Progenitor cell of endocrine pancreas (in vitro differentiated cells): ENCODE data around the gene OLAH. TPM values are rescaled to one million over a fixed set of nuclear protein-coding genes. Genes with fewer than 3 reads are reported as not detected.
"Not testable (repeated sequence)": the region's sequence is repeated elsewhere in the genome, so short reads cannot be mapped to it uniquely, and the experiment has no call there.

Source experiments
- DNase-seq: peaks from one replicate; pipeline ENCODE4 v3.0.0; 2021; ENCODE audit warnings: low spot score; ENCODE audit not compliant: unreplicated experiment
- H3K27ac Mint-ChIP-seq: 2 replicates; pipeline ENCODE4 v1.8.0; 2021; ENCODE audit warnings: mild to moderate bottlenecking, moderate library complexity, mixed read lengths
- H3K27me3 Mint-ChIP-seq: 2 replicates; pipeline ENCODE4 v1.8.0; 2021; ENCODE audit warnings: mixed read lengths
- H3K36me3 Mint-ChIP-seq: 2 replicates; pipeline ENCODE4 v1.8.0; 2022; ENCODE audit warnings: mixed read lengths; ENCODE audit not compliant: insufficient read depth
- H3K4me1 Mint-ChIP-seq: 2 replicates; pipeline ENCODE4 v1.8.0; 2021; ENCODE audit warnings: low read depth, mixed read lengths
- H3K4me3 Mint-ChIP-seq: 2 replicates; pipeline ENCODE4 v1.8.0; 2021; ENCODE audit warnings: low read depth, mild to moderate bottlenecking, moderate library complexity, mixed read lengths
- H3K9me3 Mint-ChIP-seq: 2 replicates; pipeline ENCODE4 v1.8.0; 2021; ENCODE audit warnings: low read depth, mixed read lengths
- long read RNA-seq: library from polyadenylated mRNA; unstranded; transcript quantifications from one replicate; pipeline ENCODE4 v2.0.0, GENCODE V29; 2020
- total RNA-seq: library from RNA; stranded (reverse); gene quantifications from 2 replicates; pipeline ENCODE4 v1.2.1, GENCODE V29; 2021
- TF ChIP-seq, protein P1 (sequence below): fragments of 200-600 bp; sonication (generic); IDR thresholded peaks from one replicate; pipeline ENCODE4 v1.5.0; 2021; ENCODE audit warnings: antibody characterized with exemption, mild to moderate bottlenecking; ENCODE audit not compliant: unreplicated experiment

Gene OLAH
- total RNA-seq = not detected in 2 replicates
- long read RNA-seq = 0 reads

DNA sequence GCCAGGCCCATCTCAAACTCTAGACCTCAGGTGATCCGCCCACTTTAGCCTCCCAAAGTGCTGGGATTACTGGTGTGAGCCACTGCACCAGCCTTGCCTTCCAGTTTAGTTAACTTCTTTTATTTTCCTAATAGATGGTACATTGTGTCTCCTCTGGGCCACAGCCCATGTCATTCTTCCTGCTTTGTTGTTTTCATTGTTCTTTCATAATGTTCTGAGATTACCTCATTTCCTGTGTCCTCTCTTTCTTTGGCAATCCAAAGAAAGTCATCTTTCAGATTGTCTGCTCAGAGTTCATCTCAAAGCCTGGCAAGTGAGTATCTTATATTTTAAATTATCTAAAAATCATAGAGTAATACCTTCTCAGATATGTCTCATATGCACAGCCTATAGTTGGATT is at the start of gene OLAH:
TSS of gene OLAH (plus strand) at position 270 of the 400 bp plus-strand sequence. CDS start 3,346 bp downstream, outside the sequence.
- no peaks in the 10 kb centered on the region for H3K36me3 Mint-ChIP-seq
- no peaks in the 10 kb centered on the region for H3K4me1 Mint-ChIP-seq
- TF ChIP-seq, protein P1, sequence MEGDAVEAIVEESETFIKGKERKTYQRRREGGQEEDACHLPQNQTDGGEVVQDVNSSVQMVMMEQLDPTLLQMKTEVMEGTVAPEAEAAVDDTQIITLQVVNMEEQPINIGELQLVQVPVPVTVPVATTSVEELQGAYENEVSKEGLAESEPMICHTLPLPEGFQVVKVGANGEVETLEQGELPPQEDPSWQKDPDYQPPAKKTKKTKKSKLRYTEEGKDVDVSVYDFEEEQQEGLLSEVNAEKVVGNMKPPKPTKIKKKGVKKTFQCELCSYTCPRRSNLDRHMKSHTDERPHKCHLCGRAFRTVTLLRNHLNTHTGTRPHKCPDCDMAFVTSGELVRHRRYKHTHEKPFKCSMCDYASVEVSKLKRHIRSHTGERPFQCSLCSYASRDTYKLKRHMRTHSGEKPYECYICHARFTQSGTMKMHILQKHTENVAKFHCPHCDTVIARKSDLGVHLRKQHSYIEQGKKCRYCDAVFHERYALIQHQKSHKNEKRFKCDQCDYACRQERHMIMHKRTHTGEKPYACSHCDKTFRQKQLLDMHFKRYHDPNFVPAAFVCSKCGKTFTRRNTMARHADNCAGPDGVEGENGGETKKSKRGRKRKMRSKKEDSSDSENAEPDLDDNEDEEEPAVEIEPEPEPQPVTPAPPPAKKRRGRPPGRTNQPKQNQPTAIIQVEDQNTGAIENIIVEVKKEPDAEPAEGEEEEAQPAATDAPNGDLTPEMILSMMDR = no peak
- no peak for DNase-seq
- H3K4me3 Mint-ChIP-seq = no peak within 1 kb of the TSS
- H3K9me3 Mint-ChIP-seq = peaks cover 2% of the 10 kb centered on the region
- H3K27me3 Mint-ChIP-seq = no peaks in the 10 kb centered on the region
- no peak within 1 kb of the TSS for H3K27ac Mint-ChIP-seq

DNA sequence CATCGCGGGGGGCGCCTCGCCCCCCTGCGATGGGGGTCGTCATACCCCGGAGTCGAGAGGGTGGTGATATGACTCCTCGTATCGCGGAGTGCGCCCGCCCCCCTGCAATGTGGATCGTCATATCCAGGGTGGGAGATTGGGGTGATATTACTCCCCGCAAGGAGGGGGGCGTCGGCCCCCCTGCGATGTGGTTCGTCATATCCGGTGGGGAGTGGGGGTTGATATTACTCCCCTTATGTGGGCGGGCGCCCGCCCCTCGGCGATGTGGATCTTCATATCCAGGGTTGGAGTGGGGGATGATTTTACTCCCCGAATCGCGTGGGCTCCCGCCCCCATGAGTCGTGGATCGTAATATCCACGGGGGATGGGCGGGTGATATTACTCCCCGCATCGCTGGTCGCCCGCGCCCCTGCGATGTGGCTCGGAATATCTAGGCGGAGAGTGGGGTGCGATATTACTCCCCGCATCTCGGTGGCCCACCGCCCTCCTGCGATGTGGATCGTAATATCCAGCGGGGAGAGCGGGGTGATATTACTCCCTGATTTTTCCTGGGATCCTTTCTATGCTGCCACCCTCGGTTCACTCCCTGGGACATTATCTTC is 47.7 kb upstream of the OLAH start:
- Mint-ChIP-seq H3K9me3 (peaks cover 27% of the 10 kb centered on the region), H3K4me3 (no peak overlapping the region), H3K36me3 (peaks cover 6% of the 10 kb centered on the region), H3K4me1 (peaks cover 12% of the 10 kb centered on the region), H3K27ac (no peak overlapping the region), H3K27me3 (no peaks in the 10 kb centered on the region)
- DNase-seq = no peak
- TF ChIP-seq, protein P1 = no peak

DNA sequence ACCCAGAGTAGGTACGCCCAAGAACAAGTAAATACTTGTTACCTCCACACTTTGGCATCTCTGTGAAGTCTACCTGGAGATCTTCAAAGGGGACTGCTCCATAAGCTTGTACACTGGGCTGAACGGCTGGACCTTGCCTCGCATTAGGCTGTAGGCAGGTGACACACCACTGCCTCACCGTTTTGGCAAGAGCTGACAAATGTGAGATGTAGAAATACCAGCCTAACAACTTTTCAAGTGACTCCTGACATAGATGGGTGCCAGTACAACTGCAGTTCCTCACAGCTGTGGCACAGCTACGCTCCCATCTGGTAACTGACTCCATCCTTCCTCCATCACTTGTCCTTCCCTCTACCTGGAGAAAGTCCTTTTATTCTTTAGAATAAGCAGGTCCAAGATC is 30.2 kb upstream of the OLAH start:
- H3K36me3 Mint-ChIP-seq, H3K27me3 Mint-ChIP-seq, H3K9me3 Mint-ChIP-seq, H3K4me3 Mint-ChIP-seq, H3K27ac Mint-ChIP-seq, DNase-seq: not testable (repeated sequence)
- peaks cover 13% of the 10 kb centered on the region for H3K4me1 Mint-ChIP-seq

DNA sequence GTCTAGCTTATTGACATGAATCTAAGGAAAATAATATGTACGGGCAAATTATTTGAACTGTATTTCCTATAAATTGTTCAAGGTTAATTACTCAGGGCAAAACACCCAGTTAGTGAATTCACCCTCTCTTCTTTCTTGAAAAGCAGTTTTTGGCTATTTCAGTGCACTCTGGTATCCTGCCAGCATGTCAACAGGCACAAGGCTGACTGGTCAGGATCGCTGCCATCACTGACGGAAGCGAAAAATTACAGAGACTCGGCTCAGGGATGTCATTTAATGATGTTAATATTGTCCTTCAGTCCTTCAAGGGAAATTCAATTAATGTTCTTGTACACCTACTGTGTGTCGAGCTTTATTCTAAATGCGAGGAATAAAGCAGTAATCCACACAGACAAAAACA is 28.3 kb upstream of the OLAH start:
- H3K27ac Mint-ChIP-seq = no peak overlapping the region
- H3K4me1 Mint-ChIP-seq = peaks cover 13% of the 10 kb centered on the region
- H3K4me3 Mint-ChIP-seq = no peak overlapping the region
- DNase-seq = no peak
- no peaks in the 10 kb centered on the region for H3K9me3 Mint-ChIP-seq
- TF ChIP-seq, protein P1 = no peak
- no peaks in the 10 kb centered on the region for H3K36me3 Mint-ChIP-seq
- no peaks in the 10 kb centered on the region for H3K27me3 Mint-ChIP-seq

DNA sequence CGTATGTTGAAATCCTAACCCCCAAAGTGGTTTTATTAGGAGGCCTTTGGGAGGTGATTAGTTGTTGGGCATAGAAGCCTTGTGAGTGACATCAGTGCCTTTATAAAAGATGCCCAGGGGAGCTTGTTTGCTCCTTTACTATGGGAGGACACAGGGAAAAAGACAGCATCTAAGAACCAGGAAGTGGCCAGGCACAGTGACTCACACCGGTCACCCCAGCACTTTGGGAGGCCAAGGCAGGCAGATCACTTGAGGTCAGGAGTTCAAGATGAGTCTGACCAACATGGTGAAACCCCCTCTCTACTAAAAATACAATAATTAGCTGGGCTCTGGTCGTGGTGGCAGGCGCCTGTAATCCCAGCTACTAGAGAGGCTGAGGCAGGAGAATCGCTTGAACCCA is 22.8 kb upstream of the OLAH start:
- H3K36me3 Mint-ChIP-seq, H3K4me3 Mint-ChIP-seq, DNase-seq, H3K27ac Mint-ChIP-seq, H3K27me3 Mint-ChIP-seq, H3K4me1 Mint-ChIP-seq, H3K9me3 Mint-ChIP-seq: not testable (repeated sequence)

DNA sequence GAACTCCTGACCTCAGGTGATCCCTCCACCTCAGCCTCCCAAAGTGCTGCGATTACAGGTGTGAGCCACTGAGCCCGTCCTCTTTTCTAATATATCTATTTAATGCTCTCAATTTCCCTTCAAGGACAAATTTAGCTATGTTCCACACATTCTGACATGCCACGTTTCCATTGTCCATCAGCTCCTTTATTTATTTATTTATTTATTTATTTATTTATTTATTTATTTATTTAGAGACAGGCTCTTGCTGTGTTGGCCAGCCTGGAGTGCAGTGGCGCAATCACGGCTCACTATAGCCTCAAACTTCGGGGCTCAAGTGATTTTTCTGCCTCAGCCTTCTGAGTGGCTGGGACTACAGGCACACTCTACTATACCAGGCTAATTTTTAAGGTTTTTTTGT is 20.7 kb upstream of the OLAH start:
- DNase-seq, H3K27me3 Mint-ChIP-seq: not testable (repeated sequence)

DNA sequence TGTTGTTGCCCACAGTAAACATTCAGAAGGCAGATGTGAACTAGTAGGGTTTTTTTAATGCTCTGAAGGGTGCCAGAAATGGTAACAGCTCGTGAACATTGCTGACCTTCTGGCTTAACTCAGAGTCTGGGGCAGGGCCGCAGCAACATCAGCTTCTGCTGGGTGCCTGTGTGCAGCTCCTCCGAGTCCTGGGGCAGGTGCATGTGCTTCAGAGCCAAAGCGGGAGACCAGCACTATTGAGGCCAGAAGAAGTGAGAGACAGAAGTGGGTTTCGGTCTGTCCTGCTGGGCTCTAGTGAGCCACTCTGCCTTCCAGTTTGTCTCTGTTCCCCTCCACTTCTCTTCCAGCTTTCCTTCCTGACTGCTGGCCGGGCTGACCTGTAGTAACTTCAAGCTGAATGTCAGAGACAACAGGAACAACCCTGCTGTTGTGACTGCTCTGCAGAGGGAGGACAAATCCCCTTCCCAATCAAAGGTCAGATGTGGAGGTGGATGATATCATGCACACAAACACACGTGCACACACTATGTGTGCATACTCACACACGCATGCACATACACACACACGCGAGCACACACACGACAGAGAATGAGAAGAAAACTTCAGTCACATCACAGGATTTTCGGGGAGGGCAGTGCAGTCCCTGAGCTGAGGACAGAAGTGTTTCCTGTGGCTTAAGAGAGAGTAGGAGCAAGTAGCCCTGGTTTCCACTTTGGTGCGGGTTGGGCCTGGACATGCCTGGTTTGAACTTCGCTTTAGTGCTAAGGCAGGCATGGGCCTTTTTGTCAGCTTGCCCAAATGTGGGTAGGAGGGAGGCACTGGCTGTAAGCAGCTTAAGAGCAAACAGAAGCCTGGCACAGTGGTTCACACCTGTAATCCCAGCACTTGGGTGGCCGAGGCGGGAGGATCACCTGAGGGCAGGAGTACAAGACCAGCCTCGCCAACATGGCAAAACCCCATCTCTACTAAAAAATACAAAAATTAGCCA is 19.4 kb upstream of the OLAH start:
- not testable (repeated sequence) for H3K4me1 Mint-ChIP-seq, H3K36me3 Mint-ChIP-seq, DNase-seq, H3K4me3 Mint-ChIP-seq, H3K27me3 Mint-ChIP-seq, H3K9me3 Mint-ChIP-seq
- peak overlapping the region; percentile 22 for H3K27ac Mint-ChIP-seq

More for the DNA sequence above, 20.7 kb upstream of the OLAH start:
- H3K27ac Mint-ChIP-seq, H3K36me3 Mint-ChIP-seq, H3K4me1 Mint-ChIP-seq, H3K9me3 Mint-ChIP-seq, H3K4me3 Mint-ChIP-seq: not testable (repeated sequence)

DNA sequence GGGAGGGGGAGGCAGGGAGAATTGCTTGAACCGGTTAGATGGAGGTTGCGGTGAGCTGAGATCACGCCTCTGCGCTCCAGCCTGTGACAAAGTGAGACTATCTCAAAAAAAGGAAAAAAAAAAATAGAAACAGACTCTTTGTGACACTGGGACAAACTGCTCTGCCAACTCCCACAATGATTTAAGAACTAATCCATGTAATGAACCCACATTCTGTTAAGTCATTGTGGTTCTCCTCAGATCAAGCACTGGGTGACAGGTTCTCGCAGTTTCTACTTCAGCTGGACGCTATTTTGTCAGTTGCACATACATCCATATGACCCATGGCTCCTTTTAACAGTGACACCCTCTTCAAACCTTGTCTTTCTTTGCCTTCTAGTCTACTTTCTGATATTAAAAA is 18.7 kb upstream of the OLAH start:
- not testable (repeated sequence) for H3K27me3 Mint-ChIP-seq, H3K4me1 Mint-ChIP-seq, H3K9me3 Mint-ChIP-seq, H3K36me3 Mint-ChIP-seq, H3K27ac Mint-ChIP-seq, H3K4me3 Mint-ChIP-seq, DNase-seq
